GM18505 (cell line): Measurements from ENCODE around the gene PEDS1.

Experiments
- ATAC-seq: cut with Tn5 transposase; IDR thresholded peaks from one replicate; pipeline ENCODE4 v1.9.1; 2021; ENCODE audit not compliant: unreplicated experiment
- POLR2A ChIP-seq: IDR thresholded peaks from 4 replicates; pipeline ENCODE4 v1.6.1; 2011; ENCODE audit warnings: borderline replicate concordance; ENCODE audit not compliant: insufficient read depth, insufficient read length; ENCODE audit errors: extremely low read depth

PEDS1 gene

DNA sequence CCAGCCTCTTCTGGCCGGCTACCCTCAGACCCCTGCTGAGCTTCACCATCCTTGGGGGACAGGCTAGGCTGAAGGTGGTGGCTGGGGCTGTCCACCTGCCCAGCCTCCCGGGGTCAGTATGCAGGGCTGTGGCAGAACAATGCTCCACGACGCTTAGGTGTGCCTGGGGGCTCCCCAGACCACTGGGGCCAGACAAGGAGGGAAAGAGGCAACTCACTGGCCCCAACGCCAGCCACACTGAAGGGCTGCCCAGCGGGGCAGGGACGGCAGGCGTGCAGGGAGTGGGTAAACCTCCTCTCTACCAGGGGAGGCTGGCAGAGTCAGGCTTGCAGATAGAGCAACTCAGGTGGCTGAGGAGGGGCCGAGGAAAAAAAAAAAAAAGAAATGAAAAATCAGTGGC, 29.0 kb downstream of the PEDS1 start:
- TF ChIP-seq POLR2A = no peak
- no peak for ATAC-seq

GRCh38 chr20:50123418-50123817, 30.1 kb downstream of the PEDS1 start:
- ATAC-seq = no peak
- TF ChIP-seq POLR2A = no peak

DNA sequence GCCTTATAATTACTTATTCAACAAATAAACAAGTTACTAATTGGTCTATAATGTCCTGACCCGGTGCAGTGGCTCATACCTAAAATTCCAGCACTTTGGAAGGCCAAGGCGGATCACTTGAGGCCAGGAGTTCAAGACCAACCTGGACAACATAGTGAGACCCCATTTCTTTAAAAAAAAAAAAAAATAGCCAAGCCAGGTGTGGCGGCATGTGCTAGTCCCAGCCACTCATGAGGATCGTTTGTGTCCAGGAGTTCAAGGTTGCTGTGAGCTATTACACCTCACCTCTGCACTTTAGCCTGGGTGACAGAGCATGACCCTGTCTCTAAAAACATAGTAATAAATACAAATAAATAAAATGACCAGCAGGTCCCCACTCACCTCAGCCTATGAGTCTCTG, 30.8 kb downstream of the PEDS1 start:
- ATAC-seq = no peak
- no peak for TF ChIP-seq POLR2A

DNA sequence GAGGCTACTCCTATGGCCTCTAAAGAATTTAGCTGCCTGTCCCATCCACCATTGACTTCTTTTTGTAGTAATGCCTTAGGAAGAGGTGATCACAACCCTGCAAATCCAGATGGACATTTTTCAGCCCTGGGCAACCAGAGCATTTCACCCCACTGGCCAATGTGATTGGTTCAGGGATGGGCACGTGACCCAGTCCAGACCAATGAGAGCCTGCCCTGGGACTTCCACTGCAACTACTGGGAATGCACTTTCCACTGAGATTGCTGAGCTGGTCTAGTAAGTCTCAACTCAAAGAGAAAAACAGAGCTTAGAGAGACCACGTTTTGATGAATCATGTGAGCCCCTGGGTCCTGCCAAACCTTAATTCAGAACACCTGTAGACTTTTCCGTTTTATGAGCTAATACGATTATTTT, 31.7 kb downstream of the PEDS1 start:
- TF ChIP-seq POLR2A = no peak
- ATAC-seq = no peak

- ATAC-seq = no peak
- no peak for TF ChIP-seq POLR2A
Observed at GRCh38 chr20:50120935-50121693, 32.4 kb downstream of the PEDS1 start.

GRCh38 chr20:50118203-50118602, 35.3 kb downstream of the PEDS1 start:
- no peak for TF ChIP-seq POLR2A
- no peak for ATAC-seq

- no peak for ATAC-seq
- TF ChIP-seq POLR2A = no peak
Observed at GRCh38 chr20:50116368-50116999, 37.0 kb downstream of the PEDS1 start.

GRCh38 chr20:50115591-50116367, 37.7 kb downstream of the PEDS1 start:
- ATAC-seq = peak; percentile 58
- peak; percentile 86 for TF ChIP-seq POLR2A

GRCh38 chr20:50115041-50115512, 38.4 kb downstream of the PEDS1 start:
- TF ChIP-seq POLR2A = no peak
- ATAC-seq = no peak

DNA sequence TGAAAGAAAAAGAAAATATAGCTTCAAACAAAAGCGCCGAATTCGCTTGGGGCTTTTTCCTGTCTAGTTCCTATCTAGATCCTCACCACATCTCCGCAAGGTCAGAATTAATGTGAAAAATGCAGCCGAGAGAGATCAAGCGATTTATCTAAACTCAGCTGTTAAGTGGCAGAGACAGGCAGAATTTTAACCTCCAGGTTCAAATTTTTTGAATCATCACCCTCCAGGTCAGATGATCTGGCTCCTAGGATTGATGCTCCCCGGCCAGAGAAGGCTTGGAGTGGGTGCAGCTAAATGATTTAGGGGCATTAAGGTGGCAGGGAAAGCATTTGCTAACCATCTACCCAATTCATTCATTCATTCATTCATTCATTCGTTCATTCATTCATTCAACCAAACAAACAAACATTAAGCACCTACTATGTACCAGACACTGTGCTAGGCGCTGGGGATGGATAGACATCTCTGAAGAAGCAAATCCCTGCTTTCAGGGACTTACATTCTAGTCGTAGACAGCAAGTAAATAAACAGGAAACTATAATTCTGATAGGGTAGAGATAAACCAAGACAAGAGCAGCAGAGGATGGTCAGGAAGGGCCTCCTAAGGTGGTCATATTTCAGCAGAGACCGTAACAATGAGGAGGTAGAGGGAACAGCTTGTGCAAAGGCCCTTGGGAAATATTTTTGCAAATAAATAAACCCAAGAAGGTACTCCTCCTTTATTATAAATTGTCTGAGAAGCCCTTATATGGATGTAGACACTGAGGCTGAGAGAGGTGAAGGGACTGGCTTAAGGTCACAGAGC, 39.9 kb downstream of the PEDS1 start:
- TF ChIP-seq POLR2A = no peak
- ATAC-seq = no peak

- peak; percentile 40 for ATAC-seq
- peak; percentile 82 for TF ChIP-seq POLR2A
Observed at GRCh38 chr20:50112512-50113419, 40.8 kb downstream of the PEDS1 start, which contains the start of gene UBE2V1. UBE2V1 (minus strand) TSS chr20:50113150; CDS start chr20:50113128, 22 bp downstream.
